Activated T-helper 9 cell treated with anti-CD3 and anti-CD28 coated beads, Interleukin-2, amount 50 U/mL, for 16 hours (primary cell): ENCODE data around the gene CRIP2.

Experiments used
- DNase-seq: peaks from one replicate; pipeline ENCODE4 v3.0.0-alpha.2; 2020; ENCODE audit warnings: low read depth

Gene CRIP2

DNA sequence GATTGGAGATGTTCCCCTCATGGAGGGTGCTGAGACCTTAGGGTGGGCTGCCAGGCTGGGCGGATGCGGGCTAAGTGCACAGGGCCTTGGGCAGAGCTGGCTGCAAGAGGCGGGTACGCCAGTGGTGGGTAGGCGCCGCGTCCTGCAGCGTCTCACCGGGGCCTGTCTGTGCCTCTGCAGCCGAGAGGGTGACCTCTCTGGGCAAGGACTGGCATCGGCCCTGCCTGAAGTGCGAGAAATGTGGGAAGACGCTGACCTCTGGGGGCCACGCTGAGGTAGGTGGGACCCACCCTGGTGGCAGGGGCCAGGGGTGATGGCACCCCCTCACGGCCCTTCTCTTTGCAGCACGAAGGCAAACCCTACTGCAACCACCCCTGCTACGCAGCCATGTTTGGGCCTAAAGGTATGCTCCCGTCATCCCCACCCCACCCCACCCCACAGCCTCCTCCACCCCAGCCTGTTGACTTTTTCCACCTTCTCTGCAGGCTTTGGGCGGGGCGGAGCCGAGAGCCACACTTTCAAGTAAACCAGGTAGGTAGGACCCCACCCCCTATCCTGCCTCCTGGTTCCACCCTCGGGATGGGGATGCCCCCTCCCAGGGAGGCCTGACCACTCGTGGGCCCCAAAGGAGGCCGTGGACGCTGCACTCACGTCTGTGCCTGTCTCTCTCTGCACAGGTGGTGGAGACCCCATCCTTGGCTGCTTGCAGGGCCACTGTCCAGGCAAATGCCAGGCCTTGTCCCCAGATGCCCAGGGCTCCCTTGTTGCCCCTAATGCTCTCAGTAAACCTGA is 13.6 kb downstream of the CRIP2 start:
- DNase-seq: no peak

DNA sequence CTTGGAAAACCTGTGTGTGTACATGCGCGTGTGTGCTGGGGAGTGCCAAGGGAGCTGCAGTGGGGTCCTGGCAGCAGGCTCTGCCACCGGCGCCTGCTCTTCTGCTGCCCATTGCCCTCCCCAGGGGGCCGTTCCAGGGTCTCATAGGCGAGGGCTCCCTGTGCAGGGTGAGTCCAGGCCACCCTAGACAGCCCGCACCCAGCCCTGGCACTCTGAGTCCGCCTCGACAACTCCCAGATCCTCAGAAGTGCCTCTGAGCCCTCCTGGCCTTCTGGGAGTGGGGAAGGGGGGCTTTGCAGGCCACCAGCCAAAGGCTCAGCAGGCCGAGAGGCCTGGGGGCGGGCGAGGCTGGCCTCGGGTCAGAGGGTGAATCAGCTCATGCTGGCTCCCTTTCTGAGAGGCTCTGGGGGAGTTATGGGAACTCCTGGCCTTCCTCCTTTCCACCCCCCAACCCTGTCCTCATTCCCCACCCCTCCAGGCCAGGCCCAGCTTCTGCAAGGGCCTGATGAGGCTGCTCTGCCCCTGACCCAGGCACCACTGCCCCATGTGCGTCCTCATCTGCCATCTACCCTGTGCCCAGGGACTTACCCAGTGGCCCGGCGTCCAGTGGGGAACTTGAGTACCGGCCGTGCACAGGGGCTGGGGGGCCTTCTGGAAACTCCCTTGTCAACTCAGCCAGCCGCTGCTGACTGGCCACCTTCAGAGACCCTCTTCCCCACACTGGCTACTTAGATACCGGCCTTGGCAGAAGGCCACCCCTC is 14.3 kb downstream of the CRIP2 start:
- DNase-seq: no peak

DNA sequence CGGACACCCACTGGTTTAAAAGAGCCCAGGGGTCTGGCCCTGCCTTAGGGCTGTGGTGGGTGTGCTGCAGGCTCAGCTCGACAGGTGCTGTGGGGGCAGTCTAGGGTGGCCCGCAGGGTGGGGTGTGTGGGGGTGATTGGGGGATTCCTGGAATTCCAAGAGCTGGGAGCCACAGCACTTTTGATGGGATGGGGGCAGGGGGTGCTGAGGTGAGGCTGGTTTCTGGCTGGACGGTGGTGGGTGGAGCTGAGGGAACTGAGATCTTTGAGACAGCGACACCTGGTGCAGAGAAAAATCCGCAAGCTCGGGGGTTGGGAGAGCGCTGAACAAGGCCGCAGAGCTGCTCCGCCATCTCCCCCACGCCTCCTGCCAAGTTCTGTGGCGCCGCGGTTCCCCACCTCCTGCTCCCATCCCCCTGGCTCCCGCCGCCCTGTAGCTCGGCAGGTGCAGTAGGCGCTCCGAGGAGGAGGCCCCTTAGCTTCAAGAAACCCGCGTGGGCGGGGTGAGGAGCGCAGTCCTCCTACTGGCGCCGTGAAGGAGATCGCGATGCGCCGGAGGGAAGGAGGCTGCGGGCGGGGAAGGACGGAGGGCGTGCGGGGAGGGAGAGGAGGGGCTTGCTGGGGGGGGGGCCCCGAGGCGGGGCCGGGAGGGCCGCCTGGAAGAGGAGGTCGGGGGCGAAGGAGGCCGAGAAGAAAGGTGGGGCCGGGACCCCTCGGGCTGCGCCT is 15.1 kb downstream of the CRIP2 start:
- peak; percentile 82 for DNase-seq

DNA sequence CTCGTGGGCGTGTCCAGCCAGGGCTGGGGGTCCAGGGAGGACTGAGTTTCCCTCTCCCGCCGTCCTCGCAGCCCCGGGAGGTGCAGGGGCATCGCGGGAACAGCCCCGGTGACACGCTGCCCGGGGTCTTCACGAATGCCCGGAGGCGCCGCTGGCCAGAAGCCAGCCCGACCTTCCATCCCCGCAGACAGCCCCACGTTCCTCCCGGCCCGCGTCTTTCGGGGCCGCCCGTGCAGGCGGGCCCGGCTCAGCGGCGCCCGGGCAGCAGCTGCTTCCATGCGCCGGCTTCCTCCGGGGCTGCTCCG is 15.6 kb downstream of the CRIP2 start:
- DNase-seq: no peak

DNA sequence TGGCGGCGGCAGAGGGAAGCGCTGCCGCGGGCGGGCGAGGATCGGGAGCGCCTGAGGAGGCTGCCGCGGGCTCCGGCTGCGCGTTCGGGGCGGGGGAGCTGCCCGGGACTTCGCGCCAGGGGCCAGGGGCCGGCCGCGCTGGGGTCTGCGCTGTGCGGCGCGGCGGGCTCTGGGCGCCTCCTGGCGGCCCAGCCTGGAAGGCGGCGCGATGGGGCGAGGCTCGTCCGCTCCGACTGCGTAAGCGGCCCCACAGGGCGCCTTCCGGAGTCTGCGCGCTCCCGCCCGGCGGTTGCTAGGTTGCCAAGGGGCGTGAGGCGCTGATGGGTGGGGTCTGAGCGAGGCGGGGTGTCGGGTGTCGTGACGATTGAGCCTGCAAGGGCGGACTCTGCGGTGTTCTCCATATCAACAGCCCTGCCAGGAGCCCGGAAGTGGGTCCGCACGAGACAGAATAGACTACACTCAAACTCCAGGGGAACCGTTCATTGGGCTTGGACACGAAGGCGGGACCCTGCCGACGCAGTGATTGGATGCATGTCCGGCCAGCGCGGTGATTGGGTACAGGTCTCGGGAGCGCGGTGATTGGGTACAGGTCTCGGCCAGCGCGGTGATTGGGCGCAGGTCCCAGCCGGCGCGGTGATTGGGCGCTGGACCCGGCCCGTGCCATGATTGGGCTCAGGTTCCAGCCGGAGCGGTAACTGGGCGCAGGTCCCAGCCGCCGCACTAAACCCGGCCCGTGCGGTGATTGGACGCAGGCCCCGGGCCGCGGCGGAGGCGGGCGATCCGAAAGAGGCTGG is 16.1 kb downstream of the CRIP2 start, which contains the start of gene TEDC1:
TEDC1 (plus strand) TSS at position 675 of the 794 bp plus-strand sequence. CDS start 130 bp downstream, outside the sequence.
- peak; percentile 98 for DNase-seq

DNA sequence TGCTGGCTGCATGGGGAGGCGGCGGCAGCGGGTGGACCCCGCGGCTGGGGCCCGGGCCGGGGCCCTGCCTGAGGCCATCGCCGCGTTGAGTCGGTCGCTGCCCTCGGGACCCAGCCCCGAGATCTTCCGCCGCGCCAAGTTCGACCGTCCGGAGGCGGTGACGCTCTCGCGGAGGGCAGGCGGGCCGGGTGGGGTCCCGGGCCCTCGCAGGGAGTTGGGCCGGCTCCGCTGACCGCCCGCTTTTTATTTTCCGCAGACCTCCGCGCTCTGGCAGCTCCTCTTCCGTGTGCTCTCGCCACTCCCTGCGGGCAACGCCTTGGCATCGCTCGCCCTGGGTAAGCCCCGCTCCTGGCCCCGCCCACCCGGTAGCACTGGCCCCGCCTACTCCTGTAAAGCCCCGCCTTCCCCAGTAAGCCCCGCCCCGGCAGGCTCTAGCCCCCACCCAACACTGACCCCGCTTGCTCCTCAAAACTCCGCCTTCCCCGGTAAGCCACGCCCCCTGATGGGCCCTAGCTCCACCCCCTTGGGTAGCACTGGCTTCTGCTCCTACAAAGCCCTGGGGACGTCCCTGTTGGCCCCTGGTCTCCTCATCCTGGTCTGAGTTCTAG is 16.8 kb downstream of the CRIP2 start:
- peak; percentile 76 for DNase-seq

DNA sequence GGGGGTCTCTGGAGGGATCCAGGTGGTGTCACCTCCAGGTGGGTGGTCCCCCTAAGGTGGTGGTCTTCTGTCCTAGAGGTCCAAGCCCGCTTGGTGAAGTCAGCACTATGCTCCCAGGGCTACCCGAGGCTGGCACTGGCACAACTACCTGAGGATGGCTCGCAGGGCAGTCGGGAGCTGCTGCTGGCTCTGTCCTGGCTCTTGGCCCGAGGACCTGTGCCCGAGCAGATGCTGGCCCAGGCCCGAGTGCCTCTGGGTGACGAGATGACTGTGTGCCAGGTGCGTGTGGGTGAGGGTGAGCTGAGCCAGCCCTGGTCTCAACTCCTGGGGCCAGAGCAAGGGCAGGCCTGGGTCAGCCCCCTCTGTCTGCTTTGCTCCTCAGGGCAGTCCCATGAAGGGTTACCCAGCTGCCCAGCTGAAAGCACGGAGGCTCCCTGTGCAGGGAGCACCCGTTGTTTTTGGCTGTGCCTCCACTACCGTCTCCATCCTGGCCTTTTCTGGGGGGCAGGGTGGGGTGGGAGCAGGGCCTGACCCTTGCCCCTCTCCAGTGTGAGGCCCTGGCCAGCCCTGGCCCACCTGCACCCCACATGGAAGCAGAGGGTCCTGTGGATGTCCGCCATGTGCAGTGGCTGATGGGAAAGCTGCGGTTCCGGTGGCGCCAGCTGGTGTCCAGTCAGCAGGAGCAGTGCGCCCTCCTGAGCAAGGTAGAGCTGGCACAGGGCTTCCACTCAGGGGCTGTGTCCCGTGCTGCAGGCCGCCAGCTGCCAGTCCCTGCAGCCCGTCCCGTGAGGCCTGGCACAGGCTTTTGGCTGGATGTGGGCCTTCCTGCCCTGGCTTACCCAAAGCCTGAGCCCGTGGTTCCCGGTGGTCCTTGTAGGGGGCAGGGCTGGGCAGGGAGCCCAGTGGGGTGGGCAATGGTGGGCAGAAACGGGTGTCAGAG is 17.7 kb downstream of the CRIP2 start:
- DNase-seq: no peak

DNA sequence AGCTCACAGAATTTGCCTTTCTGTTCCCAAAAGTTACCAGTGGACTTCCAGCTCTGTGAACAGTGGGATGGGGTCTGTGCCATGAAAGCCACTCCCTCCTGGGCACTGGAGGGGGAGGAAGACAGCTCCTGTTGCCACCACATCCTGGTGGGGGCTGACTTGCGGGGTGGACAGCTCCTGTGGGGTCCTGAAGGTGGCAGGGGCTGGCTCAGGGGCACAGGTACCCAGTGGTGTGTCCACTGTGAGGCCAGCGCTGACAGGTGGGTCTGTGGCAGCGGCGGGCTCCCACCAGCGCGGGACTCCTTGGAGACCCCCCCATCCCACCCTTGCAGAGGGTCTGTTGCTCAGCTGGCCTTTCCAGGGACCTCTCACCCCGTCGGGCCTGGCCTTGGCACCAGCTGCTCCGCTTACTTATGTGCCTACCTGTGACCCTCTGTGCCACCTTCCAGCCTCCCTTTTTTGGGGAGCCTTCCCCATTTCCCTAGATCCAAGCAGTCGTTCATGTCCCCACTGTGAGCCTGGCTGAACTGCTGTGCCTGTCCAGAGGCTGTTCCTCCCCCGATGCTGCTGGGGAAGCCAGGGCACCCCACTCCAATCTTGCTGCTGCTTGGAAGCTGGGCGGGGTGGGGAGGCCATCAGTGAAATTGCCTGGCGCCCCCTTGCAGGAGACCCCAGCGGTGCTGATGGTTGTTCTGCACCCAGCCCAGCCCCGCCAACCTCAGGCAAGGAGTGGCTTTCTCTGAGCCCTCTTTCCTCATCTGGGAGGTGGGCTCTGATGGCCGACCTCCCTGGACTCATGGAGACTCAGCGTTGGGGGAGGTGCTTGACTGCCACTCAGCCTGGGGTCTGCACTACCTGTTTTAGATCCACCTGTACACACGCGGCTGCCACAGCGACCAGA is 18.6 kb downstream of the CRIP2 start:
- DNase-seq: no peak

DNA sequence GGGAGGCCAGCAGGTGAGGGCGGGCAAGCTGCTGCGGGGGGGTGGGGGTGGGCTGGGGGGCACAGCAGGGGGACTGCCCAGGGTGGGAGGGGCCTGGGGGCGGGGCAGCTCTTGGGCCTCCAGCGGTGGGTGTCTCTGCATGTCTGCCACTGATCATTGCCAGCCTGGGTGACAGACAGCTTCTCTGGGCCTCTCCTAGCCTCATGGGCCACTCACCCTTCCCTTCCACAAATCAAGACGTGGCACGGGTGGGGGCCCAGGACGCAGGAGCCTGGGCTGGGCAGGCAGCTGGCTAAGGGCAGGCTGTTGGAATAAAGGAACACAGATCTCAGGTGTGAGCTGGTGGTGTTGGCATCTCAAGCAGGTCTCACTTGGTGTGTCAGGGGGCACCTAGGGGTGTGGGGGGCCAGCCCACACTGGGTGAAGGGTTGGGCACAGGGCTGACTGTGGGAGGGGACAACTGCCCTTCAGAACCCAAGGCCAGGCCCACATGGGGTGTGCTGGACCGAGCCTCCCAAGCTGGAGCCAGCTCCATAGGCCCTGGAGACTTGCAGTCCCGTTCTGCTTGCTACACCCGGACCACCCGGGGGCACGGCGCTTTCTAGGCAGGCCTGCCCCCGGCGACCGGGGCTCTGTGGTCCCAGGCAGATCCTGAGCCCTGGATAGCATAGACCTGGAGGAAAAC is 19.4 kb downstream of the CRIP2 start:
- DNase-seq: no peak

DNA sequence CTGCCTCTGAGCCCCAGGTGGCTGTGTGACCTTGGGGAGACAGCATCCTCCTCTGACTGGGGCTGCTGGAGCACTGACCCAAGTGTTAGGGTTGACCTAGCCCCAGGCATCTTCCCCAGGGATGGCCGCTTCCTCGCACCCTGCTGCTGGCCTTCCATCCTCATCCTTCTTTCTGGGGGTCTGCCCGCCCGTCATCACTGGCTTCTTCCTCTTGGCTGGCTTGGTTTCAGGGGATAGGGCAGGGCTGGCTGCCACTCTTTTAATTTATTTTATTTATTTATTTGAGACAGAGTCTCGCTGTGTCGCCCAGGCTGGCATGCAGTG is 19.9 kb downstream of the CRIP2 start:
- no peak for DNase-seq

DNA sequence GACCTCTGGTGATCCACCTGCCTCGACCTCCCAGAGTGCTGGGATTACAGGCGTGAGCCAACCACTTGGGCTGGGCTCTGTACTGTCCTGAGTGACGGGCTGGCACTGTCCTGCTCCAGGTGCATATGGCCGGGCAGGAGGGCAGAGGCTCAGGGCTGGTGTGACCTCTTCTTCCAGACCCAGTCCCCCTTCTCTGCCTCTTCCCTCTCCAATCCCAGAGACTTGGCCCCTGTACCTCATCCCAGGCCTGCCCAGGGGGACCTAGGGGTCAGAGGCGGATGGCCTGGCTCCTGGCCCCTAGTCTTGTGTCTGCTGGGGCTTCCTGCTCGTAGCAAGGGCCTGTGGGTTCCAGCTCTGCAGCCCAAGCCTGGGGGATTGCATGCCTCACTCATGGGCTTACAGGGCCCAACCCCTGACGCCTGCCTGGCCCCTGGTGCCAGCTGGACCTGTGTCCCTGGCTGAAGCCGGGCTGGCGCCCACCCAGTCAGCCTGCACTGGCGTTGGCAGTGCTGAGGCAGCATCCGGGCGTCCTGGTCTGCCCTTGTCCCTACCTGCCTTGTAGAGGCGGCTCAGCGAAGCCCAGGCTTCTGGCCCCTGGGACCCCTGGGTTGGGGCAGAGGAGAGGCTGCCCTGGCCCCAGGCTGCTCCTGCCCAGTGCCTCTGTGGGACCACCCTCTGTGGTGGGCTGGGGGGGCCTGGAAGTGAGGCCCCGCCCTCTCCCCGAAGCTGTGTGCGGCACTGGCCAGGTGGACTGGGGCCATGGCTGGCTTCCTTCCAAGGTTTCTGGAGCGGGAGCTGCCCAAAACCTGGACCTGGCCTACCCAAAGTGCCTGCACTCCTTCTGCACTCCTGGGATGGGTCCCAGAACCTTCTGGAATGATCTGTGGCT is 20.7 kb downstream of the CRIP2 start:
- DNase-seq: no peak

DNA sequence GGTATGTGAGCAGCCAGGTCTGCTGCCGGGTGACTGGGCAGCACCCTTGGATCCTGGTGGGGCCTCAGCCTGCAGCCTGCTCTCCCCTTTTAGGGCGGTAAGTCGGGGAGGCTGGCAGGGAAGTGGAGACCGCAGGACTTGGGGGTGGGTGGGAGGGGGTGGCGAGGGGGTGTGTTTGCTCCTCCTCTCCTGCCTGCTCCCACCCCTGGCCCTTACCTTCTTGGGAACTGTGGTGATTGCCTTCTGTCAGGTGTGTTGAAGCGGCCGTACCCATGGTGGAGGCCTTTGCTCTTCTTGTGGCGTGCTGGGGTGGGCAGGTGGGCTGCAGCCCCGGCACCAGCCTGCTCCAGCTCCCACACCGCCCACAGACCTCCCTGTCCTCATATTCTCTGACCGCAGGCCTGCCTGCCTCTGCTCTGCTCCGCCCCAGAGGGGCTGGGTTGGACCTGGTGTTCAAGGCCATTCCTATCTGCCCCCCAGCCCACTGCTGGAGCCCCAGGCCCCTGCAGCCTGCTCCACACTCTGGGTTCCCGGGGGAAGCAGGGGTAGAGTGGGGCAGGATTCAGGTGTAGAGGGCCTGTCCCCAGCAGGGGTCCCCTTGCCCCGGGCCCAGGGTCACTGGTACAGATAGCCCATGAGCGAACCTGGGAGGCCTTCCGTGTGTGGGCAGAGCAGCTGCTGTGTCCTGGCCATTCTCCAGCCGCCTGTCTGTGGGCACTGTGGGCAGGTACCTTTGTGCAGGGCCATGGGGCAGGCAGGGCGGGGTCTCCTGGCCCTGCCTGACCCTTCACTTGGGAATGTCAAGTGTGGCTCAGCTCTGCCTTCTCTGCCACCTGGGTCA is 21.6 kb downstream of the CRIP2 start:
- DNase-seq: no peak

DNA sequence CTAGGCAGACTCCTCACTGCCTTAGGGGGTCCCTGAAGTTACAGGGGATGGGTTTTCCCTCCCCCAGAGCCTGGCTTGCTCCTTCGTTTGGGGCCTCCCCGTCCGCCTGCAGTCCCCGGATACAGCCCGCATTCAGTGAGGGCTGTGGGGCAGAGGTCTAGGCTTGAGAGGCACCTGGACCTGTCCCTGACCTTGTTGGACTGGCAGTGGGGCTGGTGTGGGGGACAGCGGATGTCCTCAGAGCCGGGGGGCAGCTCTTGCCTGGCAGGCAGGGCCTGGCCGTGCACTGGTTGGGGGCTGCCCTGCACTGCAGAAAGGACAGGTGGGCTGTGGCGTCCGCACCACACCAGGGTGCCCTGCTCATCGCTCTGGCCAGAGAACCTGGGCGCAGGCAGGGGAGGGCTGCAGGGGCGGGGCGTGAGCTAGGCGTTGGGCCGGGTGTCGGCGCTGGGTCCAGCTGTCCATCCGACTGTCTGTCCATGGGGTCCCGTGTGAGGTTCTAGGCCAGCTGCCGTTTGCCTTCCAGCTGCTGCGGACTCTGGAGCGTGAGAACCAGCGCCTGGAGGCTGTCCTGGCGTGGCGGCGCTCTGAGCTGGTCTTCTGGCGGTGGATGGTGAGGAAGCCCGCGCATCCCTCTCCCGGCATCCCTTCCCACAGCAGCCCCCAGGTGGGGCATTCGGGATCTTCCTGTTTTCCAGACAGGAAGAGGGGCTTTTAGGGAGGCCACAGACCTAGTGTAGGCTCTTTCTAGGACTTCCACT is 22.4 kb downstream of the CRIP2 start:
- no peak for DNase-seq

DNA sequence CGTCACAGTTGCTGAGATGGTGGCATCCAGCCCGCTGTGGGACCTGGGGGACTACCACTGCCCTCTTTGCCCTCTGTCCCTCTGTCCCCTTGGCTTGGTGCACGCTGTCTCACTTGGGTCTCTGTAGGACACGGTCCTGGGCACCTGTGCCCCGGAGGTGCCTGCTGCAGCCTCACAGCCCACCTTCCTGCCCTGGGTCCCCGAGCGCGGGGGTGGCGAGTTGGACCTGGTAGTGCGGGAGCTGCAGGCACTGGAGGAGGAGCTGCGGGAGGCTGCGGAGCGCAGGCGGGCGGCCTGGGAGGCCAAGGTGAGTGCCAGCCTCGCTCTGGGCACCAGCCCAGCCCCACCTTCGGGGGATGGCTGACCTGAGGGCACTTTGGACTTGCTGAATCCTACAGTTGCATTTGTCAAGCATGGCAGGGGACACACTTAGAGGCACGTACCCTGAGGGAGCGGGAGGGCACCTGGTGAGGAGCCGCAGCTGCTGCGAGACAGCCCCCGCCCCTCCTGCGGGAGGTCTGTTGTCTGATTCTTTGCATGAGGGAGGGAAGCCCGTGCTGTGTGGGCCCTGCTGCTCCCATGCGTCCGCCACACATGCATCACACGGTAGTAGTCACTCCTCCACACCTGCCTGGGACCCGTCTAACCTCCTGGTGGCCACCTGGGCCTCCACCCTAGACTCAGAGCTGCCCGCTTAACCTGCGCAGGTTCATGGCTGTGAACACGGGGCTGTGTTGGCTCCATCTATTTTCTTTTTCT is 23.2 kb downstream of the CRIP2 start:
- DNase-seq: no peak

DNA sequence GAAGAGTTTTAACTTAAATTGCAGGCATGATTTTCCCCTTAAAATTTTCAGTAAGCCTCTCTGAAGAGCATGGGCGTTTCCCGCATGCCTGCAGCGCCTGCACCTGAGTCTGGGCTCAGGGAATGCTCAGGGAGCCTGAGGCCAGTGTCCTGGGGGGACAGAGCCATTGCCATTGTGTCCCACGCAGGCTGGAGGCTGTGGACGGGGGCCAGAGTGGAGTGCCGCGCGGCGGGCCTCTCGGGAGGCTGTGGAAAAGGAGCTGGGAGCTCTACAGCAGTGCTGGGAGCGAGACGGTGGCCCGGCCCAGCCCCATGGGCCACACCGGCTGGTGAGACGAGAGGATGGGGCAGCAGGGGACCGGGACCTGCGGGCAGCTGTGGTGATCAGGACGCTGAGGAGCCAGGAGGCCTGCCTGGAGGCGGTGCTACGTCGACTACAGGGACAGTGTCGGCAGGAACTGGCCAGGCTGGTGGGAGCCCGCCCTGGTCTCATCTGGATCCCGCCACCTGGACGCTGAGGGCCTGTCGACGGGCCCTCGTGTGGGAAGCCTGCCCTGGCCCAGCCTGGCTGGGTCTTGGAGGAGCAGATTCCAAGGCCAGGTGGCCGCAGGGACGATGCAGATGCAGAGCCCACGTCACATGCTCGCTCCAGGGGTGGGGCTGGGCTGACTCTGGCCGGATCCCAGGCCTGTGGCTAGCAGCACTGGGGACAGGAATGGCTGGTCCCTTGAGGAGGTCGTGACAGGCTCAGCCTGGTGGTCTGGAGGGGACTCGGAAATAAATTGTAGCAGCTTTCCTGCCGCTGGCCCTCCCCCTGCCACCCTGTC is 24.0 kb downstream of the CRIP2 start:
- no peak for DNase-seq
